H4 (cell line): ENCODE data around the gene CNGA1. TPM values are rescaled to one million over a fixed set of nuclear protein-coding genes. Genes with fewer than 3 reads are reported as not detected.
"Not testable (repeated sequence)": the region's sequence is repeated elsewhere in the genome, so short reads cannot be mapped to it uniquely, and the experiment has no call there.

Source experiments
- DNase-seq: peaks from one replicate; pipeline ENCODE4 v3.0.0-alpha.2; 2015; ENCODE audit warnings: low spot score
- total RNA-seq: library from RNA; depleted of rRNA; stranded (reverse); fragments of >200 nt; shearing (Covaris generic); gene quantifications from 2 replicates; pipeline ENCODE4 v1.2.3, GENCODE V29; 2014

Gene CNGA1
- total RNA-seq, 1 experiment from 2014 or later, result not detected

GRCh38 chr4:47968847-47969246 is 47.6 kb downstream of the CNGA1 start:
- DNase-seq, result no peak

- no peak for DNase-seq
Observed at GRCh38 chr4:47954677-47955076, 61.8 kb downstream of the CNGA1 start.

GRCh38 chr4:47954245-47954644 is 62.2 kb downstream of the CNGA1 start:
- DNase-seq, result no peak

GRCh38 chr4:47945930-47946726 is 70.4 kb downstream of the CNGA1 start:
- no peak for DNase-seq

GRCh38 chr4:47942081-47942819 is 74.2 kb downstream of the CNGA1 start:
- DNase-seq, result no peak

GRCh38 chr4:47939456-47939855 is 77.0 kb downstream of the CNGA1 start:
- DNase-seq, result no peak

GRCh38 chr4:47936336-47936735 is 80.1 kb downstream of the CNGA1 start:
- DNase-seq, result no peak

- DNase-seq, result peak; percentile 46
Observed at GRCh38 chr4:47933840-47934239, 82.6 kb downstream of the CNGA1 start.

- no peak for DNase-seq
Observed at GRCh38 chr4:47930971-47931804, 85.3 kb downstream of the CNGA1 start.

GRCh38 chr4:47929682-47930201 is 86.7 kb downstream of the CNGA1 start:
- DNase-seq, result no peak

- DNase-seq, result peak; percentile 47
Observed at GRCh38 chr4:47926667-47927258, 89.7 kb downstream of the CNGA1 start.

GRCh38 chr4:47923261-47923608 is 93.2 kb downstream of the CNGA1 start:
- DNase-seq, result not testable (repeated sequence)

GRCh38 chr4:47922436-47923260 is 93.8 kb downstream of the CNGA1 start:
- not testable (repeated sequence) for DNase-seq

- DNase-seq, result not testable (repeated sequence)
Observed at GRCh38 chr4:47917163-47917562, 99.3 kb downstream of the CNGA1 start.

- DNase-seq, result no peak
Observed at GRCh38 chr4:47915378-47915777, 101.1 kb downstream of the CNGA1 start.

- no peak for DNase-seq
Observed at GRCh38 chr4:47914926-47915237, 101.6 kb downstream of the CNGA1 start.

- peak; percentile 97 for DNase-seq
Observed at GRCh38 chr4:47914220-47914925, 102.1 kb downstream of the CNGA1 start, which contains the start of gene NFXL1. Gene NFXL1, minus strand, starts transcription at chr4:47914583. Its CDS starts 380 bp downstream, at chr4:47914203.

GRCh38 chr4:47913861-47914219 is 102.6 kb downstream of the CNGA1 start:
- DNase-seq, result peak; percentile 9

GRCh38 chr4:47913330-47913729 is 103.2 kb downstream of the CNGA1 start:
- peak; percentile 30 for DNase-seq

- no peak for DNase-seq
Observed at GRCh38 chr4:47907089-47907646, 109.3 kb downstream of the CNGA1 start.
